Activated T-cell treated with anti-CD3 and anti-CD28 coated beads, Interleukin-2, amount 50 U/mL, for 1 hour (primary cell): Measurements from ENCODE around the gene LDLRAD4.

Experiments used
- DNase-seq: peaks from one replicate; pipeline ENCODE4 v3.0.0-alpha.2; 2020

Gene LDLRAD4

GRCh38 chr18:13545514-13545913 is 327.0 kb downstream of the LDLRAD4 start:
- DNase-seq = no peak

GRCh38 chr18:13545955-13546354 is 327.4 kb downstream of the LDLRAD4 start:
- DNase-seq = no peak

GRCh38 chr18:13546638-13547037 is 328.1 kb downstream of the LDLRAD4 start:
- no peak for DNase-seq

- no peak for DNase-seq
Measured at GRCh38 chr18:13547347-13547746, 328.8 kb downstream of the LDLRAD4 start.

GRCh38 chr18:13548106-13548819 is 329.7 kb downstream of the LDLRAD4 start:
- no peak for DNase-seq

- DNase-seq = no peak
Measured at GRCh38 chr18:13548966-13549879, 330.7 kb downstream of the LDLRAD4 start.

- no peak for DNase-seq
Measured at GRCh38 chr18:13549880-13550232, 331.3 kb downstream of the LDLRAD4 start.

- DNase-seq = no peak
Measured at GRCh38 chr18:13550418-13551304, 332.1 kb downstream of the LDLRAD4 start.

GRCh38 chr18:13551305-13551603 is 332.7 kb downstream of the LDLRAD4 start:
- DNase-seq = no peak

GRCh38 chr18:13551841-13552733 is 333.5 kb downstream of the LDLRAD4 start:
- DNase-seq = no peak

- DNase-seq = no peak
Measured at GRCh38 chr18:13553449-13553848, 334.9 kb downstream of the LDLRAD4 start.

- no peak for DNase-seq
Measured at GRCh38 chr18:13555192-13555591, 336.6 kb downstream of the LDLRAD4 start.

- DNase-seq = no peak
Measured at GRCh38 chr18:13555865-13556264, 337.3 kb downstream of the LDLRAD4 start.

- no peak for DNase-seq
Measured at GRCh38 chr18:13556502-13556901, 337.9 kb downstream of the LDLRAD4 start.

GRCh38 chr18:13558124-13558523 is 339.6 kb downstream of the LDLRAD4 start:
- peak; percentile 46 for DNase-seq

GRCh38 chr18:13558790-13559189 is 340.2 kb downstream of the LDLRAD4 start:
- no peak for DNase-seq

GRCh38 chr18:13559754-13560153 is 341.2 kb downstream of the LDLRAD4 start:
- DNase-seq = no peak

GRCh38 chr18:13560306-13560705 is 341.7 kb downstream of the LDLRAD4 start:
- DNase-seq = no peak

- DNase-seq = peak; percentile 40
Measured at GRCh38 chr18:13562494-13563029, 344.0 kb downstream of the LDLRAD4 start.

- DNase-seq = no peak
Measured at GRCh38 chr18:13563390-13563805, 344.8 kb downstream of the LDLRAD4 start.

- no peak for DNase-seq
Measured at GRCh38 chr18:13564579-13564978, 346.0 kb downstream of the LDLRAD4 start.

- no peak for DNase-seq
Measured at GRCh38 chr18:13565228-13565627, 346.7 kb downstream of the LDLRAD4 start.
